Activated CD4-positive, alpha-beta memory T cell treated with anti-CD3 and anti-CD28 coated beads, Interleukin-2, amount 10 ng/mL, durations not matched to agents 7 days and 5 days (primary cell): ENCODE results near the gene SFSWAP. TPM values are rescaled to one million over a fixed set of nuclear protein-coding genes. Genes with fewer than 3 reads are reported as not detected.
"Not testable (repeated sequence)": the region's sequence is repeated elsewhere in the genome, so short reads cannot be mapped to it uniquely, and the experiment has no call there.

Experiments
- CTCF ChIA-PET: fragments of 350-600 bp; sonication (Branson Sonifier 250); formaldehyde crosslinking; loops from one replicate; lab custom pipeline; 2021; ENCODE audit warnings: antibody characterized with exemption, inconsistent platforms; lab: Charles Lee
- POLR2A ChIA-PET: fragments of 350-600 bp; sonication (Branson Sonifier 250); formaldehyde crosslinking; loops from one replicate; lab custom pipeline; 2021; ENCODE audit warnings: antibody characterized with exemption; lab: Charles Lee
- DNase-seq: peaks from one replicate; pipeline ENCODE4 v3.0.0-alpha.2; 2020
- H3K27ac Mint-ChIP-seq: one replicate; pipeline ENCODE4 v1.8.0; 2021; ENCODE audit warnings: mild to moderate bottlenecking, mixed read lengths
- H3K27me3 Mint-ChIP-seq: one replicate; pipeline ENCODE4 v1.8.0; 2021; ENCODE audit warnings: mixed read lengths
- H3K36me3 Mint-ChIP-seq: one replicate; pipeline ENCODE4 v1.8.0; 2021; ENCODE audit warnings: low read depth, mixed read lengths
- H3K4me1 Mint-ChIP-seq: one replicate; pipeline ENCODE4 v1.8.0; 2021; ENCODE audit warnings: mixed read lengths
- H3K4me3 Mint-ChIP-seq: one replicate; pipeline ENCODE4 v1.8.0; 2021; ENCODE audit warnings: mild to moderate bottlenecking, mixed read lengths
- H3K9me3 Mint-ChIP-seq: one replicate; pipeline ENCODE4 v1.8.0; 2021; ENCODE audit warnings: mixed read lengths
- total RNA-seq, 2 experiments: library from RNA; stranded (reverse); gene quantifications; one replicate each; pipeline ENCODE4 v1.2.3, GENCODE V29; 2021

The SFSWAP gene
- total RNA-seq, 2 experiments from 2014 or later = 43.7 to 48.0 TPM

DNA sequence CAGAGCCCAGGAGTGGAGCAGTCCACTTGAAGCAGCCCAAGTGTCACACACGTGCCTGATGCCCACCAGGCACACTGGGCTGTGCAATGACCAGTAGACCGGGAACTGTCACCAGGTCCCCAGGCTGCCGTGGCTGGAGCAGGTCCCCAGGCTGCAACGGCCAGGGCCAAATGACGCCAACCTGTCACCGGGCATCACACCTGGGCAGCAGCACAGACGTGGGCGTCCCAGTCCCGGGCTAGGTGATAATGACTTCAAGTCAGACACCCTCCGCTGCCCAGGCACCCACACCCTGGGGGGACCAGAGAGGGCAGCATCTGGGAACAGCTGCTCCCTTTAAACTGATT lies 86.7 kb downstream of the SFSWAP start:
- no peaks in the 10 kb centered on the region for H3K9me3 Mint-ChIP-seq
- H3K27ac Mint-ChIP-seq = no peak overlapping the region
- H3K36me3 Mint-ChIP-seq = peaks cover 48% of the 10 kb centered on the region
- H3K27me3 Mint-ChIP-seq = no peaks in the 10 kb centered on the region
- no peaks in the 10 kb centered on the region for H3K4me1 Mint-ChIP-seq
- ChIA-PET CTCF (no interaction called here), POLR2A (no interaction called here)
- H3K4me3 Mint-ChIP-seq = no peak overlapping the region
- DNase-seq = no peak

GRCh38 chr12:131799195-131799594 lies 88.3 kb downstream of the SFSWAP start:
- H3K36me3 Mint-ChIP-seq = peaks cover 46% of the 10 kb centered on the region
- H3K4me3 Mint-ChIP-seq = no peak overlapping the region
- ChIA-PET CTCF (no interaction called here), POLR2A (no interaction called here)
- H3K27ac Mint-ChIP-seq = no peak overlapping the region
- DNase-seq = no peak
- no peaks in the 10 kb centered on the region for H3K27me3 Mint-ChIP-seq
- no peaks in the 10 kb centered on the region for H3K9me3 Mint-ChIP-seq
- no peaks in the 10 kb centered on the region for H3K4me1 Mint-ChIP-seq

- CTCF ChIA-PET = no interaction called here
- H3K27me3 Mint-ChIP-seq = no peaks in the 10 kb centered on the region
- no peak overlapping the region for H3K27ac Mint-ChIP-seq
- H3K4me1 Mint-ChIP-seq = no peaks in the 10 kb centered on the region
- DNase-seq = no peak
- peaks cover 46% of the 10 kb centered on the region for H3K36me3 Mint-ChIP-seq
- POLR2A ChIA-PET = no interaction called here
- H3K9me3 Mint-ChIP-seq = no peaks in the 10 kb centered on the region
- H3K4me3 Mint-ChIP-seq = no peak overlapping the region
These were observed 89.1 kb downstream of the SFSWAP start for GRCh38 chr12:131799828-131800593.

GRCh38 chr12:131800594-131801135 lies 89.8 kb downstream of the SFSWAP start:
- H3K36me3 Mint-ChIP-seq = peaks cover 46% of the 10 kb centered on the region
- ChIA-PET POLR2A (no interaction called here), CTCF (no interaction called here)
- H3K4me1 Mint-ChIP-seq = no peaks in the 10 kb centered on the region
- peaks cover 3% of the 10 kb centered on the region for H3K9me3 Mint-ChIP-seq
- H3K27ac Mint-ChIP-seq = no peak overlapping the region
- no peak overlapping the region for H3K4me3 Mint-ChIP-seq
- DNase-seq = no peak
- no peaks in the 10 kb centered on the region for H3K27me3 Mint-ChIP-seq

GRCh38 chr12:131801254-131801866 lies 90.5 kb downstream of the SFSWAP start:
- H3K27me3 Mint-ChIP-seq = no peaks in the 10 kb centered on the region
- ChIA-PET CTCF (no interaction called here), POLR2A (no interaction called here)
- H3K4me3 Mint-ChIP-seq = no peak overlapping the region
- peaks cover 46% of the 10 kb centered on the region for H3K36me3 Mint-ChIP-seq
- H3K9me3 Mint-ChIP-seq = peaks cover 3% of the 10 kb centered on the region
- H3K27ac Mint-ChIP-seq = no peak overlapping the region
- DNase-seq = no peak
- no peaks in the 10 kb centered on the region for H3K4me1 Mint-ChIP-seq

DNA sequence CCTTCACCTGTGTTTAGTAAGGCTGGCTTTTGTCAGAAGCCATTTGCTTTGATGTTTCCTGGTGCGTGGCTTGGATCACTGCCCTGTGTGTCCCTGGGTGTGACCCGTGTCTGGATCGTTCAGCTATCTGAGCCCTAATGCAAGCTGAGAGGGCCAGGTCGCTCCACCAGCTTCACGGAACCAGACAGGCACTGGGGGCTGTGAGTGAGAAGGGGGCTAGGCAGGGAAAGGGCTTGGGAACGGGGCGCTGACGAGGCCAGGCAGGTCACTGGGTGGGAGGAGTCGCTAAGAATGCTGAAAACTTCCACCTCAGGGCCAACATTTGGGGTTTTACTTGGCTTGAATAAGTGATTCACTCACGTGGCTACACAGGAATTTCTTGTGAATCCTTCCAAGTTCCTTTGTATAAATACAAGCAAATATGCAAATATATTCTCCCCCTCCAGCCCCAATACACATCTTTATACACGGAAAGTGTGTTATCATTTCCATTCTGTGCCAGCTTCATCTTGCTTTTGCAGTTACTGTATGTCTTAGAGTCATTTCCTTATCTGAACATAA lies 93.2 kb downstream of the SFSWAP start:
- H3K36me3 Mint-ChIP-seq = peaks cover 30% of the 10 kb centered on the region
- ChIA-PET POLR2A (no interaction called here), CTCF (no interaction called here)
- H3K9me3 Mint-ChIP-seq = peaks cover 3% of the 10 kb centered on the region
- H3K4me1 Mint-ChIP-seq = no peaks in the 10 kb centered on the region
- no peak overlapping the region for H3K27ac Mint-ChIP-seq
- no peaks in the 10 kb centered on the region for H3K27me3 Mint-ChIP-seq
- H3K4me3 Mint-ChIP-seq = no peak overlapping the region
- no peak for DNase-seq

GRCh38 chr12:131805421-131805820 lies 94.5 kb downstream of the SFSWAP start:
- H3K27ac Mint-ChIP-seq = no peak overlapping the region
- no peak for DNase-seq
- peaks cover 2% of the 10 kb centered on the region for H3K4me1 Mint-ChIP-seq
- H3K4me3 Mint-ChIP-seq = no peak overlapping the region
- POLR2A ChIA-PET = no interaction called here
- H3K36me3 Mint-ChIP-seq = peaks cover 17% of the 10 kb centered on the region
- peaks cover 3% of the 10 kb centered on the region for H3K9me3 Mint-ChIP-seq
- H3K27me3 Mint-ChIP-seq = no peaks in the 10 kb centered on the region
- CTCF ChIA-PET = no interaction called here

DNA sequence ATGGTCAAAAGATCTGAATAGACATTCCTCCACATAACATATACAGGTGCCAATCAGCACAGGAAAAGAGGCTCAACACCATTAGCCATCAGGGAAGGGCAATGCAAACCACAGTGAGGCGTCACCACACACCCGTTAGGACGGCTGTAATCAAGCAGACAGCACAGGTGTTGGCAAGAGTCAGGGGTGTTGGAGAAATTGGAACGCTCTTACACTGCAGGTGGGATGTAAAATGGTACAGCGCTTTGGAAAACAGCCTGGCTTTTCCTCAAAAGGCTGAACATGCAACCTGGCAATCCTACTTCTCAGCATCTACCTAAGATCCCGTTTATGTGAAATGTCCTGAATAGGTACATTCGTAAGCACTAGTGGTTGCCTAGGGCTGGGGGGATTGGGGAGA lies 95.8 kb downstream of the SFSWAP start:
- H3K9me3 Mint-ChIP-seq = peaks cover 3% of the 10 kb centered on the region
- peaks cover 8% of the 10 kb centered on the region for H3K36me3 Mint-ChIP-seq
- H3K4me1 Mint-ChIP-seq = peaks cover 2% of the 10 kb centered on the region
- H3K27me3 Mint-ChIP-seq = no peaks in the 10 kb centered on the region
- H3K27ac Mint-ChIP-seq = no peak overlapping the region
- CTCF ChIA-PET = no interaction called here
- H3K4me3 Mint-ChIP-seq = no peak overlapping the region
- POLR2A ChIA-PET = no interaction called here
- DNase-seq = no peak

- H3K27me3 Mint-ChIP-seq = no peaks in the 10 kb centered on the region
- H3K36me3 Mint-ChIP-seq = peaks cover 13% of the 10 kb centered on the region
- DNase-seq = peak; percentile 63
- H3K9me3 Mint-ChIP-seq = peaks cover 17% of the 10 kb centered on the region
- peaks cover 2% of the 10 kb centered on the region for H3K4me1 Mint-ChIP-seq
- H3K27ac Mint-ChIP-seq = peak overlapping the region; percentile 61
- ChIA-PET POLR2A (no interaction called here), CTCF (interaction anchor here (1.0 kb wide), 1 partner anchor 15 kb away, joined by 3 read pairs; no protein-coding TSS in a partner anchor)
- H3K4me3 Mint-ChIP-seq = peak overlapping the region; percentile 67
These were observed 98.0 kb downstream of the SFSWAP start for GRCh38 chr12:131808744-131809371.

DNA sequence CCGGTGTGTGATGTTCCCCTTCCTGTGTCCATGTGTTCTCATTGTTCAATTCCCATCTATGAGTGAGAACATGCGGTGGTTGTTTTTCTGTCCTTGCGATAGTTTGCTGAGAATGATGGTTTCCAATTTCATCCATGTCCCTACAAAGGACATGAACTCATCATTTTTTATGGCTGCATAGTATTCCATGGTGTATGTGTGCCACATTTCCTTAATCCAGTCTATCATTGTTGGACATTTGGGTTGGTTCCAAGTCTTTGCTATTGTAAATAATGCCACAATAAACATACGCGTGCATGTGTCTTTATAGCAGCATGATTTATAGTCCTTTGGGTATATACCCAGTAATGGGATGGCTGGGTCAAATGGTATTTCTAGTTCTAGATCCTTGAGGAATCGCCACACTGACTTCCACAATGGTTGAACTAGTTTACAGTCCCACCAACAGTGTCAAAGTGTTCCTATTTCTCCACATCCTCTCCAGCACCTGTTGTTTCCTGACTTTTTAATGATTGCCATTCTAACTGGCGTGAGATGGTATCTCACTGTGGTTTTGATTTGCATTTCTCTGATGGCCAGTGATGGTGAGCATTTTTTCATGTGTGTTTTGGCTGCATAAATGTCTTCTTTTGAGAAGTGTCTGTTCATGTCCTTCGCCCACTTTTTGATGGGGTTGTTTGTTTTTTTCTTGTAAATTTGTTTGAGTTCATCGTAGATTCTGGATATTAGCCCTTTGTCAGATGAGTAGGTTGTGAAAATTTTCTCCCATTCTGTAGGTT lies 98.8 kb downstream of the SFSWAP start:
- Mint-ChIP-seq H3K4me3 (peak overlapping the region; percentile 55), H3K9me3 (peaks cover 17% of the 10 kb centered on the region), H3K27ac (peak overlapping the region; percentile 21), H3K36me3 (peaks cover 13% of the 10 kb centered on the region)
- CTCF ChIA-PET, DNase-seq, H3K27me3 Mint-ChIP-seq, H3K4me1 Mint-ChIP-seq, POLR2A ChIA-PET: not testable (repeated sequence)

DNA sequence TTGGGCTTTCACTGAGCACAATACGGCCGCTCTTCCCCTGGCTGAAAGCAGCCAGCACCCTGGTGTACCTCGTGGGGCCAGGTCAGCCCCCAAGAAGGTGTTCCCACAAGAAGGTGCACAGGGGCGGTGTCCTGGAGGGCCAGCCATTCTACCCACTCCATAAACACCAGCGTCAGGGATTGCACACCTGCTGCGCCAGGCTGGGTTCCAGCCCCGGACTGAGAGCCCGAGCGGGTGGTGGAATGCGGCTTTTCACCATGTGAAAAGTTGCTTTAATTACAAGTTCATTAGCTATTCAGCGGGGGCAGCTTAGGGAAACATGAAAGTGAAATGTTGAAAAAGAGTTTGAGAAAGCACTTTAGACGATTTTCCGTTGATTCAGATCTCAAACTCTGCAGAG lies 99.8 kb downstream of the SFSWAP start:
- POLR2A ChIA-PET = no interaction called here
- no peak overlapping the region for H3K27ac Mint-ChIP-seq
- peaks cover 13% of the 10 kb centered on the region for H3K36me3 Mint-ChIP-seq
- H3K4me3 Mint-ChIP-seq = no peak overlapping the region
- H3K27me3 Mint-ChIP-seq = no peaks in the 10 kb centered on the region
- no peak for DNase-seq
- peaks cover 2% of the 10 kb centered on the region for H3K4me1 Mint-ChIP-seq
- H3K9me3 Mint-ChIP-seq = peaks cover 14% of the 10 kb centered on the region
- CTCF ChIA-PET = no interaction called here

DNA sequence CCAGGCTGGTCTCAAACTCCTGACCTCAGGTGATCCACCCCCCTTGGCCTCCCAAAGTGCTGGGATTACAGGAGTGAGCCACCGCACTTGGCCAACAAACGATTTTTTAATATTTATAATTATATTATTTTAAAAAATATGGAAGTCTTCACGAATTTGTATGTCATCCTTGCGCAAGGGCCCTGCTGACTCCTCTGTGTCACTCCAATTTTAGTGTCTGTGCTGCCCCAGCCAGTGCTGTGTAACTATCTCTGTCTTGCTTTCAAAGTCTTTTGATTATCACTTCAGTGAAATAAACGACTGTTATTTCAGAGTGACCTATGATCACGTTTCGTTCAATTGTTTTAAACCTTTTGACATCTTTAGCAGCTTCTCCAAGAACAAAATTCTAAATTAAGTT lies 104.2 kb downstream of the SFSWAP start:
- POLR2A ChIA-PET = no interaction called here
- H3K27ac Mint-ChIP-seq = no peak overlapping the region
- no peaks in the 10 kb centered on the region for H3K4me1 Mint-ChIP-seq
- CTCF ChIA-PET = no interaction called here
- no peak overlapping the region for H3K4me3 Mint-ChIP-seq
- DNase-seq = no peak
- peaks cover 14% of the 10 kb centered on the region for H3K9me3 Mint-ChIP-seq
- no peaks in the 10 kb centered on the region for H3K27me3 Mint-ChIP-seq
- peaks cover 13% of the 10 kb centered on the region for H3K36me3 Mint-ChIP-seq
